Chondrocyte (in vitro differentiated cells): ENCODE results near the gene IFTAP. TPM values are rescaled to one million over a fixed set of nuclear protein-coding genes. Genes with fewer than 3 reads are reported as not detected.

Source experiments
- DNase-seq: peaks from one replicate; pipeline ENCODE4 v3.0.0; 2021; ENCODE audit warnings: mixed read lengths, low spot score
- H3K27ac Mint-ChIP-seq: one replicate; pipeline ENCODE4 v1.8.0; 2021; ENCODE audit warnings: mild to moderate bottlenecking, moderate library complexity, mixed read lengths; ENCODE audit not compliant: unreplicated experiment
- H3K27me3 Mint-ChIP-seq: 2 replicates; pipeline ENCODE4 v1.8.0; 2021; ENCODE audit warnings: low read depth, mixed read lengths
- H3K36me3 Mint-ChIP-seq: 2 replicates; pipeline ENCODE4 v1.8.0; 2021; ENCODE audit warnings: low read depth, mixed read lengths
- H3K4me1 Mint-ChIP-seq: 2 replicates; pipeline ENCODE4 v1.8.0; 2021; ENCODE audit warnings: low read depth, mild to moderate bottlenecking, mixed read lengths
- H3K4me3 Mint-ChIP-seq: one replicate; pipeline ENCODE4 v1.8.0; 2021; ENCODE audit warnings: mild to moderate bottlenecking, moderate library complexity, mixed read lengths; ENCODE audit not compliant: unreplicated experiment
- H3K9me3 Mint-ChIP-seq: 2 replicates; pipeline ENCODE4 v1.8.0; 2021; ENCODE audit warnings: low read depth, mixed read lengths
- CTCF ChIP-seq: fragments of 200-600 bp; sonication (generic); IDR thresholded peaks from 2 replicates; pipeline ENCODE4 v1.5.0; 2021; ENCODE audit warnings: antibody characterized with exemption, mild to moderate bottlenecking, moderate library complexity
- total RNA-seq: library from RNA; stranded (reverse); gene quantifications from 3 replicates; pipeline ENCODE4 v1.2.1, GENCODE V29; 2021

Gene IFTAP
- total RNA-seq, 1 donor from 2014 or later, result 19.7 TPM

- H3K36me3 Mint-ChIP-seq, result peaks cover 2% of the 10 kb centered on the region
These were observed 19.8 kb upstream of the IFTAP start for GRCh38 chr11:36574486-36574885.

GRCh38 chr11:36577373-36577772 lies 16.9 kb upstream of the IFTAP start:
- Mint-ChIP-seq H3K4me3 (peak overlapping the region; percentile 24), H3K4me1 (peaks cover 29% of the 10 kb centered on the region), H3K9me3 (no peaks in the 10 kb centered on the region), H3K27me3 (peaks cover under 1% of the 10 kb centered on the region), H3K27ac (peak overlapping the region; percentile 86), H3K36me3 (peaks cover 3% of the 10 kb centered on the region)
- no peak for DNase-seq
- TF ChIP-seq CTCF, result no peak

More at GRCh38 chr11:36574486-36574885, 19.8 kb upstream of the IFTAP start:
- Mint-ChIP-seq H3K9me3 (no peaks in the 10 kb centered on the region), H3K4me1 (peaks cover 29% of the 10 kb centered on the region), H3K27ac (no peak overlapping the region), H3K27me3 (peaks cover 20% of the 10 kb centered on the region), H3K4me3 (no peak overlapping the region)
- no peak for TF ChIP-seq CTCF
- DNase-seq, result no peak

GRCh38 chr11:36577859-36578258 lies 16.4 kb upstream of the IFTAP start:
- Mint-ChIP-seq H3K4me3 (peak overlapping the region; percentile 24), H3K27me3 (no peaks in the 10 kb centered on the region), H3K9me3 (no peaks in the 10 kb centered on the region), H3K4me1 (peaks cover 29% of the 10 kb centered on the region), H3K36me3 (peaks cover 3% of the 10 kb centered on the region), H3K27ac (peak overlapping the region; percentile 86)
- no peak for DNase-seq
- no peak for TF ChIP-seq CTCF

- no peak for DNase-seq
- H3K27ac Mint-ChIP-seq, result peak overlapping the region; percentile 62
- H3K36me3 Mint-ChIP-seq, result peaks cover 3% of the 10 kb centered on the region
- H3K9me3 Mint-ChIP-seq, result no peaks in the 10 kb centered on the region
- no peak for TF ChIP-seq CTCF
- H3K4me3 Mint-ChIP-seq, result no peak overlapping the region
- H3K4me1 Mint-ChIP-seq, result peaks cover 29% of the 10 kb centered on the region
- H3K27me3 Mint-ChIP-seq, result peaks cover 2% of the 10 kb centered on the region
These were observed 15.8 kb upstream of the IFTAP start for GRCh38 chr11:36578458-36578857.

GRCh38 chr11:36581536-36581935 lies 12.8 kb upstream of the IFTAP start:
- no peak overlapping the region for H3K4me3 Mint-ChIP-seq
- no peaks in the 10 kb centered on the region for H3K9me3 Mint-ChIP-seq
- H3K27me3 Mint-ChIP-seq, result peaks cover 16% of the 10 kb centered on the region
- no peak for DNase-seq
- TF ChIP-seq CTCF, result no peak
- no peak overlapping the region for H3K27ac Mint-ChIP-seq
- peaks cover 2% of the 10 kb centered on the region for H3K36me3 Mint-ChIP-seq
- H3K4me1 Mint-ChIP-seq, result peaks cover 25% of the 10 kb centered on the region
